ENCODE results near the gene TSGA10IP.

GRCh38 chr11:65961267-65962140 lies 16.2 kb downstream of the TSGA10IP start, which contains the start of gene SART1:
- TF ChIP-seq POLR2A (IDR thresholded peaks at IDR 0.05; ENCODE audit: low read length): peak; percentile 98
- TF ChIP-seq GATA1 (IDR thresholded peaks at IDR 0.05; ENCODE audit: low read depth, low read length): no peak
